ENCODE measurements around the gene STK32C. TPM values are rescaled to one million over a fixed set of nuclear protein-coding genes. Genes with fewer than 3 reads are reported as not detected.

Gene STK32C
- polyA plus RNA-seq, 4 donors, result 3.4 to 12.0 (median 7.0) TPM

- DNase-seq, result no peak
- Histone ChIP-seq H3K4me3 (ENCODE audit: low read depth in 1 of 3, low read length in 3 of 3) (no peak overlapping the region), H3K27ac (ENCODE audit: low read depth in 1 of 3, low read length in 2 of 3) (no peak overlapping the region), H3K36me3 (ENCODE audit: control insufficient read depth in 3 of 3, insufficient read depth in 2 of 3, low read depth in 1 of 3, low read length in 3 of 3) (no peaks in the 10 kb centered on the region), H3K27me3 (ENCODE audit: control insufficient read depth in 3 of 3, insufficient read depth in 3 of 3, low read length in 3 of 3) (no peaks in the 10 kb centered on the region), H3K9me3 (ENCODE audit: control insufficient read depth in 2 of 2, insufficient read depth in 1 of 2, low read depth in 1 of 2, low read length in 1 of 2) (no peaks in the 10 kb centered on the region), H3K4me1 (ENCODE audit: control insufficient read depth in 3 of 3, insufficient read depth in 2 of 3, low read depth in 1 of 3, low read length in 2 of 3) (peaks cover 0 to 5% (median 0%) of the 10 kb centered on the region in 3 donors)
- FAIRE-seq, result no peak
- WGBS, 3 donors, result 75 to 90% (median 80%) methylated on average over 17 of the region's 17 CpGs
These were observed 55.3 kb downstream of the STK32C start for GRCh38 chr10:132252412-132252811.

- no peaks in the 10 kb centered on the region for H3K36me3 ChIP-seq (ENCODE audit: control insufficient read depth in 3 of 3, insufficient read depth in 2 of 3, low read depth in 1 of 3, low read length in 3 of 3)
- DNase-seq, result peak in 1 of 2 donors; percentile 54
- FAIRE-seq, result no peak
- no peaks in the 10 kb centered on the region for H3K9me3 ChIP-seq (ENCODE audit: control insufficient read depth in 2 of 2, insufficient read depth in 1 of 2, low read depth in 1 of 2, low read length in 1 of 2)
- 58 to 83% (median 72%) methylated on average over 6 of the region's 6 CpGs for whole genome bisulfite sequencing, 3 donors
- peaks cover 0 to 5% (median 0%) of the 10 kb centered on the region in 3 donors for H3K4me1 ChIP-seq (ENCODE audit: control insufficient read depth in 3 of 3, insufficient read depth in 2 of 3, low read depth in 1 of 3, low read length in 2 of 3)
- H3K27me3 ChIP-seq (ENCODE audit: control insufficient read depth in 3 of 3, insufficient read depth in 3 of 3, low read length in 3 of 3), result no peaks in the 10 kb centered on the region
- no peak overlapping the region for H3K4me3 ChIP-seq (ENCODE audit: low read depth in 1 of 3, low read length in 3 of 3)
- H3K27ac ChIP-seq (ENCODE audit: low read depth in 1 of 3, low read length in 2 of 3), result no peak overlapping the region
These were observed 55.8 kb downstream of the STK32C start for GRCh38 chr10:132251928-132252327.

- WGBS, 3 donors, result 38 to 70% (median 48%) methylated on average over 24 to 29 of the region's 30 CpGs
- Histone ChIP-seq H3K27ac (ENCODE audit: low read depth in 1 of 3, low read length in 2 of 3) (peak overlapping the region in 1 of 3 donors; percentile 45), H3K4me3 (ENCODE audit: low read depth in 1 of 3, low read length in 3 of 3) (no peak overlapping the region), H3K27me3 (ENCODE audit: control insufficient read depth in 3 of 3, insufficient read depth in 3 of 3, low read length in 3 of 3) (no peaks in the 10 kb centered on the region), H3K4me1 (ENCODE audit: control insufficient read depth in 3 of 3, insufficient read depth in 2 of 3, low read depth in 1 of 3, low read length in 2 of 3) (peaks cover 0 to 5% (median 0%) of the 10 kb centered on the region in 3 donors), H3K36me3 (ENCODE audit: control insufficient read depth in 3 of 3, insufficient read depth in 2 of 3, low read depth in 1 of 3, low read length in 3 of 3) (no peaks in the 10 kb centered on the region), H3K9me3 (ENCODE audit: control insufficient read depth in 2 of 2, insufficient read depth in 1 of 2, low read depth in 1 of 2, low read length in 1 of 2) (no peaks in the 10 kb centered on the region)
- FAIRE-seq (no peak), DNase-seq (peak in 1 of 2 donors; percentile 49)
These were observed 57.0 kb downstream of the STK32C start for GRCh38 chr10:132250481-132251475.

GRCh38 chr10:132249824-132250375, 57.9 kb downstream of the STK32C start:
- Histone ChIP-seq H3K9me3 (ENCODE audit: control insufficient read depth in 2 of 2, insufficient read depth in 1 of 2, low read depth in 1 of 2, low read length in 1 of 2) (no peaks in the 10 kb centered on the region), H3K27ac (ENCODE audit: low read depth in 1 of 3, low read length in 2 of 3) (no peak overlapping the region), H3K36me3 (ENCODE audit: control insufficient read depth in 3 of 3, insufficient read depth in 2 of 3, low read depth in 1 of 3, low read length in 3 of 3) (no peaks in the 10 kb centered on the region), H3K4me1 (ENCODE audit: control insufficient read depth in 3 of 3, insufficient read depth in 2 of 3, low read depth in 1 of 3, low read length in 2 of 3) (peaks cover 0 to 5% (median 0%) of the 10 kb centered on the region in 3 donors), H3K27me3 (ENCODE audit: control insufficient read depth in 3 of 3, insufficient read depth in 3 of 3, low read length in 3 of 3) (no peaks in the 10 kb centered on the region), H3K4me3 (ENCODE audit: low read depth in 1 of 3, low read length in 3 of 3) (no peak overlapping the region)
- DNase-seq, result no peak
- WGBS, 3 donors, result 52 to 73% (median 59%) methylated on average over 17 of the region's 17 CpGs
- FAIRE-seq, result no peak

DNA sequence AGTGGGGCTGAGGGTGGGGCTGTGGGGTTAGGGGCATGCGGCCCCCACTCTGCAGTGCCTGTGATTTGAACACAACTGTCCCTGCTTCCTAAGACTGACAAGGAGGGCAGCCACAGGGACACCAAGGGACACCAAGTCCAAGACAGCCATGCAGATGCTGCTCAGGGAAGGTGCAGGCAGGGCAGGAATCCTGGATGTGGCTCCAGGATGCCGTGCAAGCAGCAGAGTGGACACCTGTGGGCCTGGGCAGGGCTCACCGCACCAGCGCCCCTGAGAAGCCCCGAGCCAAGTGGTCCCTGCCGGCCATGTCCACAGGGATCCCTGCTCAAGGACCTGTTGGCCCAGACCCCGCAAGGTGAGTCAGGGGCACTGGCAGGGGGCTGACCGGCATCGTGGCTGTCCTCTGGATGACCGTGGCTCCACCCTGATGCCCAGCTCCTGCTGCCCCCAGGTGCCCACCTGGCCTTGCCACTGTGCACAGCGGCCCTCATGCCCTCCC, 58.5 kb downstream of the STK32C start:
- H3K27ac ChIP-seq (ENCODE audit: low read depth in 1 of 3, low read length in 2 of 3), result no peak overlapping the region
- 76 to 89% (median 80%) methylated on average over 11 of the region's 11 CpGs for WGBS, 3 donors
- no peak for FAIRE-seq

GRCh38 chr10:132248455-132249225, 59.1 kb downstream of the STK32C start:
- Histone ChIP-seq H3K4me3 (ENCODE audit: low read depth in 1 of 3, low read length in 3 of 3) (no peak overlapping the region), H3K27me3 (ENCODE audit: control insufficient read depth in 3 of 3, insufficient read depth in 3 of 3, low read length in 3 of 3) (no peaks in the 10 kb centered on the region), H3K36me3 (ENCODE audit: control insufficient read depth in 3 of 3, insufficient read depth in 2 of 3, low read depth in 1 of 3, low read length in 3 of 3) (no peaks in the 10 kb centered on the region), H3K9me3 (ENCODE audit: control insufficient read depth in 2 of 2, insufficient read depth in 1 of 2, low read depth in 1 of 2, low read length in 1 of 2) (no peaks in the 10 kb centered on the region), H3K27ac (ENCODE audit: low read depth in 1 of 3, low read length in 2 of 3) (no peak overlapping the region), H3K4me1 (ENCODE audit: control insufficient read depth in 3 of 3, insufficient read depth in 2 of 3, low read depth in 1 of 3, low read length in 2 of 3) (peaks cover 0 to 5% (median 0%) of the 10 kb centered on the region in 3 donors)
- no peak for FAIRE-seq
- WGBS, 3 donors, result 39 to 66% (median 55%) methylated on average over 27 to 38 of the region's 38 CpGs
- peak; percentile 52 to 58 for DNase-seq

More for the DNA sequence above, 58.5 kb downstream of the STK32C start:
- Histone ChIP-seq H3K4me3 (ENCODE audit: low read depth in 1 of 3, low read length in 3 of 3) (no peak overlapping the region), H3K27me3 (ENCODE audit: control insufficient read depth in 3 of 3, insufficient read depth in 3 of 3, low read length in 3 of 3) (no peaks in the 10 kb centered on the region), H3K36me3 (ENCODE audit: control insufficient read depth in 3 of 3, insufficient read depth in 2 of 3, low read depth in 1 of 3, low read length in 3 of 3) (no peaks in the 10 kb centered on the region), H3K4me1 (ENCODE audit: control insufficient read depth in 3 of 3, insufficient read depth in 2 of 3, low read depth in 1 of 3, low read length in 2 of 3) (peaks cover 0 to 5% (median 0%) of the 10 kb centered on the region in 3 donors), H3K9me3 (ENCODE audit: control insufficient read depth in 2 of 2, insufficient read depth in 1 of 2, low read depth in 1 of 2, low read length in 1 of 2) (no peaks in the 10 kb centered on the region)
- DNase-seq, result no peak

- Histone ChIP-seq H3K27me3 (ENCODE audit: control insufficient read depth in 3 of 3, insufficient read depth in 3 of 3, low read length in 3 of 3) (no peaks in the 10 kb centered on the region), H3K27ac (ENCODE audit: low read depth in 1 of 3, low read length in 2 of 3) (no peak overlapping the region), H3K36me3 (ENCODE audit: control insufficient read depth in 3 of 3, insufficient read depth in 2 of 3, low read depth in 1 of 3, low read length in 3 of 3) (no peaks in the 10 kb centered on the region), H3K4me3 (ENCODE audit: low read depth in 1 of 3, low read length in 3 of 3) (no peak overlapping the region), H3K9me3 (ENCODE audit: control insufficient read depth in 2 of 2, insufficient read depth in 1 of 2, low read depth in 1 of 2, low read length in 1 of 2) (no peaks in the 10 kb centered on the region), H3K4me1 (ENCODE audit: control insufficient read depth in 3 of 3, insufficient read depth in 2 of 3, low read depth in 1 of 3, low read length in 2 of 3) (peaks cover 0 to 5% (median 0%) of the 10 kb centered on the region in 3 donors)
- no peak for FAIRE-seq
- no peak for DNase-seq
- 67 to 74% (median 72%) methylated on average over 19 of the region's 19 CpGs for WGBS, 3 donors
These were observed 59.8 kb downstream of the STK32C start for GRCh38 chr10:132247943-132248342.

DNA sequence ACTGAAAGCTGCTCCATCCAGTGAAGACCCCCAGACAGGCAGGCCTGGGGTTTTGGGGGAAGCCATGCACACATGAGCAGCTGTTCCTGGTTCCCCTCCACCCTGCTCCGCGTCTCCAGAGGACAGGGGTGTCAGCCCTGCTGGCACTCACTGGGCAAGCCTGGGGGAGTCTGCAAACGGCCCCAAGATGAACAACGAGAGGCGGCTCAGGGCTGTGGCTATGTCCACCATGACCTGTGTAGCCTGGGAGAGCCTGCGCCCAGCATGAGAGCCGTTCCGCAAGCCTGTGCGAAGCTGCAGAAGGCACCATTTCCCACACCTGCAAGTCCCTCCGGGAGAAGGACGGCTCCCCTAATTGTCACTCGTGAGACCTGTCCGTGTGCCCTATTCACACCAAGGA, 61.5 kb downstream of the STK32C start:
- peaks cover 0 to 5% (median 0%) of the 10 kb centered on the region in 3 donors for H3K4me1 ChIP-seq (ENCODE audit: control insufficient read depth in 3 of 3, insufficient read depth in 2 of 3, low read depth in 1 of 3, low read length in 2 of 3)
- DNase-seq (no peak), FAIRE-seq (no peak)
- no peaks in the 10 kb centered on the region for H3K9me3 ChIP-seq (ENCODE audit: control insufficient read depth in 2 of 2, insufficient read depth in 1 of 2, low read depth in 1 of 2, low read length in 1 of 2)
- WGBS, 3 donors, result 89 to 98% (median 94%) methylated on average over 12 to 13 of the region's 13 CpGs
- H3K36me3 ChIP-seq (ENCODE audit: control insufficient read depth in 3 of 3, insufficient read depth in 2 of 3, low read depth in 1 of 3, low read length in 3 of 3), result no peaks in the 10 kb centered on the region
- H3K4me3 ChIP-seq (ENCODE audit: low read depth in 1 of 3, low read length in 3 of 3), result no peak overlapping the region
- no peak overlapping the region for H3K27ac ChIP-seq (ENCODE audit: low read depth in 1 of 3, low read length in 2 of 3)
- no peaks in the 10 kb centered on the region for H3K27me3 ChIP-seq (ENCODE audit: control insufficient read depth in 3 of 3, insufficient read depth in 3 of 3, low read length in 3 of 3)

Measured in small intestine (tissue), 7 donors.